ENCODE data around the gene ZNF346.

Gene ZNF346

GRCh38 chr5:177066224-177066623 lies 43.7 kb downstream of the ZNF346 start:
- DNase-seq (ENCODE audit: low read depth) = no peak
- H3K4me3 ChIP-seq (ENCODE audit: low read depth, low read length) = no peak overlapping the region
- TF ChIP-seq, protein P1, sequence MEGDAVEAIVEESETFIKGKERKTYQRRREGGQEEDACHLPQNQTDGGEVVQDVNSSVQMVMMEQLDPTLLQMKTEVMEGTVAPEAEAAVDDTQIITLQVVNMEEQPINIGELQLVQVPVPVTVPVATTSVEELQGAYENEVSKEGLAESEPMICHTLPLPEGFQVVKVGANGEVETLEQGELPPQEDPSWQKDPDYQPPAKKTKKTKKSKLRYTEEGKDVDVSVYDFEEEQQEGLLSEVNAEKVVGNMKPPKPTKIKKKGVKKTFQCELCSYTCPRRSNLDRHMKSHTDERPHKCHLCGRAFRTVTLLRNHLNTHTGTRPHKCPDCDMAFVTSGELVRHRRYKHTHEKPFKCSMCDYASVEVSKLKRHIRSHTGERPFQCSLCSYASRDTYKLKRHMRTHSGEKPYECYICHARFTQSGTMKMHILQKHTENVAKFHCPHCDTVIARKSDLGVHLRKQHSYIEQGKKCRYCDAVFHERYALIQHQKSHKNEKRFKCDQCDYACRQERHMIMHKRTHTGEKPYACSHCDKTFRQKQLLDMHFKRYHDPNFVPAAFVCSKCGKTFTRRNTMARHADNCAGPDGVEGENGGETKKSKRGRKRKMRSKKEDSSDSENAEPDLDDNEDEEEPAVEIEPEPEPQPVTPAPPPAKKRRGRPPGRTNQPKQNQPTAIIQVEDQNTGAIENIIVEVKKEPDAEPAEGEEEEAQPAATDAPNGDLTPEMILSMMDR (conservative IDR thresholded peaks at IDR 0.05; ENCODE audit: low read depth, low read length) = no peak

GRCh38 chr5:177067503-177067902 lies 45.0 kb downstream of the ZNF346 start:
- no peak for DNase-seq (ENCODE audit: low read depth)
- TF ChIP-seq, protein P1 (conservative IDR thresholded peaks at IDR 0.05; ENCODE audit: low read depth, low read length) = no peak
- H3K4me3 ChIP-seq (ENCODE audit: low read depth, low read length) = no peak overlapping the region

DNA sequence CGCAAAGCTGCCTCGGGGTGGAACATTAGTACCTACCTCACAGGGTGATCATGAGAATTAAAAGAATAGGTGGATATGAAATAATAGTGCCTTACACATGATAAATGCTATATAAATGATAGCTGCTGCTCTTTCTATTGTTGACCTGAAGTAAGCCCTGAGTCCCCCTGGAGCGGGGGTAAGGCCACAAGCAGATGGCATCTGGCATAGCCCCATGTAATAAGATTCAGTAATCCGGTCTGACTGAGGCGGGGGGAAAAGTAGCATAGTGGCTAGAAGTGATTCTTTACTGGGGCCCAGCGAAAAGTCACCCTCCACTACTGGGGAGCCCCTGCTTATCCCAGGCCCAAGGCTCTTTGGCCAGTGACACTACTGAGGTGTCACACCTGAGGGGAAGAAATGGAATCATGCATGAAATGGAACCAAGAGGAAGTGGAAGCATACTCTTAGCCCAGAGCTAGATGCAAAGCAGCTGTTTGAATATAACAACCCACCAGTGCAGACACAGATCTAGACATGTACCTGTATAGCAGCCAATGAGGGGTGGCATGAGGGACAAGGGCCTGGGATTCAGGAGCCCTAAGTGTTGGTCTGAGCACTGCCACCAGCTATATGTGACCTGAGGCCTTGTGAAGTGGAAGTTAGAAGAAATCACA lies 48.2 kb downstream of the ZNF346 start:
- no peak overlapping the region for H3K4me3 ChIP-seq (ENCODE audit: low read depth, low read length)
- no peak for DNase-seq (ENCODE audit: low read depth)
- TF ChIP-seq, protein P1 (conservative IDR thresholded peaks at IDR 0.05; ENCODE audit: low read depth, low read length) = no peak

GRCh38 chr5:177071666-177072385 lies 49.3 kb downstream of the ZNF346 start:
- H3K4me3 ChIP-seq (ENCODE audit: low read depth, low read length) = no peak overlapping the region
- TF ChIP-seq, protein P1 (conservative IDR thresholded peaks at IDR 0.05; ENCODE audit: low read depth, low read length) = peak; percentile 85
- peak; percentile 92 for DNase-seq (ENCODE audit: low read depth)

- TF ChIP-seq, protein P1 (conservative IDR thresholded peaks at IDR 0.05; ENCODE audit: low read depth, low read length) = no peak
- DNase-seq (ENCODE audit: low read depth) = peak; percentile 17
- no peak overlapping the region for H3K4me3 ChIP-seq (ENCODE audit: low read depth, low read length)
These were observed 54.8 kb downstream of the ZNF346 start for GRCh38 chr5:177077335-177077734.

DNA sequence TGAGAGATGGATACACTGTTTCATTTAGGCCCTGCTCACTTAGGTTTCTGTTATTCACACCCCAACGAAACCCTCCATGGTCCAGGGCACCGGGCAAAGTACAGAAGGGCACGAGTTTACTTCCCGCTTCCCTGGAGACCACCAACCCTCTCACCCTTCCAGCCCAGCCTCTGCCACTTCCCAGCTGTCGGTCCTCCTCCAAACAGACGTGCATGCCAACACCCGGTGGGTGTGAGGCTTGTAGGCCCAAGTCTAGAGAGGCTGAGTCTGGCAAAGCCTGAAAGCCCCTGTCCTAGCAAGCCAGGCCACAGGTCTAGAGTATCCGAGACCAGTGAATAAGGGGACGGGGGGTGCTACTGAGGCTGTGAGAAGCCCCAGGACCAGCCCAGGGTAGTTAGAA lies 57.1 kb downstream of the ZNF346 start:
- no peak overlapping the region for H3K4me3 ChIP-seq (ENCODE audit: low read depth, low read length)
- no peak for DNase-seq (ENCODE audit: low read depth)
- TF ChIP-seq, protein P1 (conservative IDR thresholded peaks at IDR 0.05; ENCODE audit: low read depth, low read length) = no peak

DNA sequence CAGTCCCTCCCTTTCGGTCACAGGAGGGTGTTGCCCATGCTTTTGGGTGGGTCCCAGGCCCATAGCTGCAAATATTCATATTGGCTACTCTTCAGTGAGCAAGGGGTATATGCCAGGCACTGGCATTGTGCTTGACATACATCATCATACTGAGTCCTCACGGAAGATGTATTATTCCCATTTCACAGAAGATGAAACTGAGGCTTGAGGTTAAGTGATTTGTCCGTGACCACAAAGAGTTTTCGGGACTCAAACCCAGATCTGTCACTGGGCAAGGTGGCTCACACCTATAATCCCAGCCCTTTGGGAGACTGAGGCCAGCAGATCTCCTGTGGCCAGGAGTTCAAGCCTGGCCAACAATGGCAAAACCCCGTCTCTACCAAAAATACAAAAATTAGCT lies 57.8 kb downstream of the ZNF346 start:
- H3K4me3 ChIP-seq (ENCODE audit: low read depth, low read length) = no peak overlapping the region
- TF ChIP-seq, protein P1 (conservative IDR thresholded peaks at IDR 0.05; ENCODE audit: low read depth, low read length) = no peak
- DNase-seq (ENCODE audit: low read depth) = no peak
